ENCODE results near the gene WDR38. TPM values are rescaled to one million over a fixed set of nuclear protein-coding genes. Genes with fewer than 3 reads are reported as not detected.

Gene WDR38
- total and polyA plus RNA-seq, 2 of the 13 experiments (the other 11 are each of a cell fraction or from before 2014, with no cell fraction given) = not detected

- DNase-seq (ENCODE audit: low spot score) (no peak), ATAC-seq (no peak), FAIRE-seq (no peak)
- no peak for TF ChIP-seq SATB2 (CRISPR knock-in tag; IDR thresholded peaks at IDR 0.05)
- TF ChIP-seq ZNF550 (CRISPR knock-in tag; IDR thresholded peaks at IDR 0.05; ENCODE audit: borderline replicate concordance) = no peak
- no peak for TF ChIP-seq ZEB1 (IDR thresholded peaks at IDR 0.05; ENCODE audit: insufficient replicate concordance, low read depth)
- no peak for TF ChIP-seq RBM39 (IDR thresholded peaks at IDR 0.05; ENCODE audit: low read depth, low read length, poor library complexity, severe bottlenecking)
- no peak for TF ChIP-seq AHR (CRISPR knock-in tag; IDR thresholded peaks at IDR 0.05)
- TF ChIP-seq SRSF1 (optimal IDR thresholded peaks at IDR 0.05; ENCODE audit: low read depth, low read length) = no peak
- no peak for TF ChIP-seq CCDC6 (CRISPR knock-in tag; IDR thresholded peaks at IDR 0.05)
- TF ChIP-seq ATAD3A (CRISPR knock-in tag; IDR thresholded peaks at IDR 0.05) = no peak
- no peak for TF ChIP-seq SP2 (CRISPR knock-in tag; IDR thresholded peaks at IDR 0.05)
- no peak for TF ChIP-seq IRF2 (CRISPR knock-in tag; IDR thresholded peaks at IDR 0.05)
- no peak for TF ChIP-seq ZNF83 (CRISPR knock-in tag; IDR thresholded peaks at IDR 0.05; ENCODE audit: borderline replicate concordance)
- TF ChIP-seq ZNF281 (CRISPR knock-in tag; IDR thresholded peaks at IDR 0.05; ENCODE audit: borderline replicate concordance) = no peak
- no peak for TF ChIP-seq GLI4 (CRISPR knock-in tag; IDR thresholded peaks at IDR 0.05; ENCODE audit: borderline replicate concordance)
- TF ChIP-seq TFDP2 (CRISPR knock-in tag; IDR thresholded peaks at IDR 0.05) = no peak
- TF ChIP-seq ZNF501 (CRISPR knock-in tag; IDR thresholded peaks at IDR 0.05) = no peak
- no peak for TF ChIP-seq ZFP41 (CRISPR knock-in tag; IDR thresholded peaks at IDR 0.05; ENCODE audit: borderline replicate concordance)
- TF ChIP-seq, protein P1, sequence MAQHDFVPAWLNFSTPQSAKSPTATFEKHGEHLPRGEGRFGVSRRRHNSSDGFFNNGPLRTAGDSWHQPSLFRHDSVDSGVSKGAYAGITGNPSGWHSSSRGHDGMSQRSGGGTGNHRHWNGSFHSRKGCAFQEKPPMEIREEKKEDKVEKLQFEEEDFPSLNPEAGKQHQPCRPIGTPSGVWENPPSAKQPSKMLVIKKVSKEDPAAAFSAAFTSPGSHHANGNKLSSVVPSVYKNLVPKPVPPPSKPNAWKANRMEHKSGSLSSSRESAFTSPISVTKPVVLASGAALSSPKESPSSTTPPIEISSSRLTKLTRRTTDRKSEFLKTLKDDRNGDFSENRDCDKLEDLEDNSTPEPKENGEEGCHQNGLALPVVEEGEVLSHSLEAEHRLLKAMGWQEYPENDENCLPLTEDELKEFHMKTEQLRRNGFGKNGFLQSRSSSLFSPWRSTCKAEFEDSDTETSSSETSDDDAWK (CRISPR knock-in tag; IDR thresholded peaks at IDR 0.05) = no peak
- in situ Hi-C loops (cut with HindIII; ENCODE audit: extremely low pct_ligation_motif_present, low pct_unique_long_range_greater_than_20kb) (no loop called here), intact Hi-C loops (cut with micrococcal nuclease; ENCODE audit: unreplicated experiment) (no loop called here)
- 95% methylated on average over 14 of the region's 14 CpGs for WGBS (ENCODE audit: low lambda C conversion rate)
- no TSS peak for BruUV-seq (replicated peaks)
- Histone ChIP-seq H3K4me1 (ENCODE audit: insufficient read depth, low read length) (peaks cover 22% of the 10 kb centered on the region), H3K4me3 (replicated peaks in 1 of 3; ENCODE audit: insufficient read depth in 1 of 3, low read depth in 2 of 3, low read length in 3 of 3) (no peak overlapping the region), H3K27me3 (ENCODE audit: control insufficient read depth in 1 of 2, insufficient read depth in 2 of 2, low read length in 2 of 2) (no peaks in the 10 kb centered on the region; a peak in 1 of 5 replicates), H4K20me1 (ENCODE audit: insufficient read depth, low read length) (no peaks in the 10 kb centered on the region; the same call in 1 of the 2 replicates), H3K9me3 (ENCODE audit: low read length) (no peaks in the 10 kb centered on the region), H2AFZ (ENCODE audit: low read length) (no peak overlapping the region), H3K4me2 (ENCODE audit: low read depth, low read length) (no peak overlapping the region), H3K27ac (ENCODE audit: extremely low read length, insufficient read depth, low read length) (no peak overlapping the region), H3K79me2 (ENCODE audit: insufficient read depth, low read length) (peaks cover 50% of the 10 kb centered on the region), H3K36me3 (replicated peaks in 1 of 2; ENCODE audit: control insufficient read depth in 1 of 2, insufficient read depth in 2 of 2, low read length in 2 of 2) (peaks cover 18 to 67% of the 10 kb centered on the region in 2 experiments), H3K9ac (ENCODE audit: insufficient read depth, low read depth, low read length) (no peak overlapping the region)
- POLR2A ChIA-PET = no interaction called here
- CTCF ChIA-PET (ENCODE audit: low intra/inter-chr PET ratio, low total read pairs) = no interaction called here
Measured at GRCh38 chr9:124873664-124874063, 20.4 kb downstream of the WDR38 start.
